Adrenal gland (tissue), 5 donors: ENCODE data around the gene MSH2.
"Not testable (repeated sequence)": the region's sequence is repeated elsewhere in the genome, so short reads cannot be mapped to it uniquely, and the experiment has no call there.

Experiments
- CTCF ChIP-seq, 6 experiments: fragments of 450-650 bp in 4 of 6; fragments of 200-600 bp in 2 of 6; sonication (generic) in 1 of 6; IDR thresholded peaks; 1 replicate in 5 of 6; 2 replicates in 1 of 6; pipeline versions ENCODE4 v1.5.1 to v1.8.0; 2016 to 2021; ENCODE audit warnings: antibody characterized with exemption in 6 of 6, mild to moderate bottlenecking in 2 of 6, moderate library complexity in 1 of 6
- POLR2A ChIP-seq, 2 donors: fragments of 450-650 bp; IDR thresholded peaks; one replicate each; pipeline ENCODE4 v1.6.1; 2017; ENCODE audit warnings: antibody characterized with exemption in 2 of 2, mild to moderate bottlenecking in 2 of 2, moderate library complexity in 1 of 2
- donor health status: DM: no; HTN: no; CAD: no.

- not testable (repeated sequence) for TF ChIP-seq CTCF, POLR2A (IDR thresholded peaks at IDR 0.05)
Measured at GRCh38 chr2:47406649-47407330, 3.8 kb downstream of the MSH2 start.
